SH-SY5Y (cell line): Measurements from ENCODE around the gene LRRN3.

Experiments used
- GATA2 ChIP-seq: IDR thresholded peaks from 2 replicates; pipeline ENCODE4 v1.6.1; 2011; ENCODE audit warnings: mild to moderate bottlenecking, low read depth, low read length
- GATA3 ChIP-seq: IDR thresholded peaks from 2 replicates; pipeline ENCODE4 v1.6.1; 2011; ENCODE audit warnings: low read depth, mild to moderate bottlenecking, low read length, moderate library complexity

- TF ChIP-seq GATA2 (no peak), GATA3 (no peak)
These were observed 40.0 kb upstream of the LRRN3 start for GRCh38 chr7:111050875-111051416.
